GM23248 (cell line): ENCODE measurements around the gene METTL9.

ENCODE experiments used
- EZH2 ChIP-seq: fragments of 200-600 bp; sonication (generic); IDR thresholded peaks from 2 replicates; pipeline ENCODE4 v1.6.1; 2018; ENCODE audit warnings: antibody characterized with exemption, mild to moderate bottlenecking; ENCODE audit not compliant: insufficient read depth, poor library complexity, severe bottlenecking
- EZH2phosphoT487 ChIP-seq: fragments of 200-600 bp; sonication (generic); IDR thresholded peaks from 2 replicates; pipeline ENCODE4 v1.6.1; 2018; ENCODE audit warnings: antibody characterized with exemption, moderate library complexity, mild to moderate bottlenecking, low read depth; ENCODE audit not compliant: insufficient read depth

DNA sequence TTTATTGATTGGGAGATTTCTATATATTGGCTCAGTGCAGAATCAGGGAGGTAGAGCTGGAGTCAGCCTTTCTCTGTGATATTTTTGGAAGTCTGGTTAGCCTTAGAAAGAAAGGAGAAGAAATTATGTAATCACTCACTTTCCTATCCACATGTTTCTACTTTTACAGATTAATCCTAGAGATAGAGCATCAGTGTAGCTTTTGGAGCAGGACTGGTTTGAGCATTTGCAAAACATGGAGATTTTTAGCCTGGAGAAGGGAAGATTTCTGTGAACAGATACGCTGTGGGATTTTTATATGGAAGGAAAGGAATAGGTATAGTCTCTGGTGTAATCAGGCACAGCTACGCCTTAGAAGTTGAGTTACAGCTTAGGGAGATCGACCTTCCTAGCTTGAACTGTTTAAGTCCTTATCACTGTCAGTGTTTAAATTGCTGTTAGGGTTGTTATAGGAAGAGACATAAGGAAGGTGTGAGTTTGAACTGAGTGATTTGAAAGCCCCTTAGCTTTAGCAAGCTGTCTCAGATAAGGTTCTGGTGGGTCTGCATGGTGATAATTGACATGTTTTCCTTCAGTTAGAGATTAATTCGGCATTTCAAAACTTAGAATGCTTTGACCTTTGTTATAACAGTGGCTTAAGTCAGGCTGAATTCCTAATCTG lies 20.5 kb downstream of the METTL9 start:
- TF ChIP-seq EZH2 (no peak), EZH2phosphoT487 (no peak)
